Measurements from ENCODE around the gene MFAP5.

- no peak for TF ChIP-seq SP1 (IDR thresholded peaks at IDR 0.05)
- TF ChIP-seq TARDBP (IDR thresholded peaks at IDR 0.05): no peak
- TF ChIP-seq FOXA1 (IDR thresholded peaks at IDR 0.05): no peak
- no peak for TF ChIP-seq L3MBTL2 (conservative IDR thresholded peaks at IDR 0.05)
- no peak for TF ChIP-seq NFRKB (IDR thresholded peaks at IDR 0.05)
- TF ChIP-seq LEF1 (IDR thresholded peaks at IDR 0.05; ENCODE audit: borderline replicate concordance): no peak
- TF ChIP-seq BHLHE40 (IDR thresholded peaks at IDR 0.05; ENCODE audit: borderline replicate concordance): no peak
- no peak for TF ChIP-seq FOXK2 (IDR thresholded peaks at IDR 0.05)
Observed at GRCh38 chr12:8648576-8649205, 13.9 kb downstream of the MFAP5 start.

All from HEK293T (cell line).